ENCODE measurements around the gene USO1.

- TF ChIP-seq POLR2A (IDR thresholded peaks at IDR 0.05) = no peak
- no peak for TF ChIP-seq CTCF (IDR thresholded peaks at IDR 0.05)
These were observed 28.3 kb upstream of the USO1 start for GRCh38 chr4:75696071-75696470.
